GM18873 (cell line): ENCODE measurements around the gene FOXD3.

Experiments
- ATAC-seq: cut with Tn5 transposase; IDR thresholded peaks from one replicate; pipeline ENCODE4 v1.9.1; 2021; ENCODE audit warnings: mild to moderate bottlenecking, moderate library complexity, moderate number of reproducible peaks; ENCODE audit not compliant: unreplicated experiment, low FRiP score

FOXD3 gene

GRCh38 chr1:63322114-63322943 is at the start of gene FOXD3:
TSS of gene FOXD3 (plus strand) at chr1:63322567. CDS start at chr1:63323059, 492 bp downstream.
- no peak for ATAC-seq

- no peak for ATAC-seq
These were observed 49.6 kb upstream of the FOXD3 start for GRCh38 chr1:63272811-63273210.

- ATAC-seq, result no peak
These were observed 48.0 kb upstream of the FOXD3 start for GRCh38 chr1:63274371-63274770.

- no peak for ATAC-seq
These were observed 47.4 kb upstream of the FOXD3 start for GRCh38 chr1:63274979-63275378.

GRCh38 chr1:63276624-63277023 is 45.7 kb upstream of the FOXD3 start:
- ATAC-seq, result no peak

GRCh38 chr1:63277195-63278192 is 44.9 kb upstream of the FOXD3 start:
- ATAC-seq, result no peak

GRCh38 chr1:63281753-63282152 is 40.6 kb upstream of the FOXD3 start:
- ATAC-seq, result no peak

GRCh38 chr1:63289135-63289534 is 33.2 kb upstream of the FOXD3 start:
- ATAC-seq, result no peak

GRCh38 chr1:63294803-63295594 is 27.4 kb upstream of the FOXD3 start:
- ATAC-seq, result no peak

- ATAC-seq, result no peak
These were observed 18.0 kb upstream of the FOXD3 start for GRCh38 chr1:63304410-63304809.

- no peak for ATAC-seq
These were observed 17.3 kb upstream of the FOXD3 start for GRCh38 chr1:63305043-63305442.

GRCh38 chr1:63307196-63307794 is 15.1 kb upstream of the FOXD3 start:
- ATAC-seq, result no peak

GRCh38 chr1:63316598-63316983 is 5.8 kb upstream of the FOXD3 start:
- ATAC-seq, result no peak

- ATAC-seq, result no peak
These were observed 5.2 kb upstream of the FOXD3 start for GRCh38 chr1:63316984-63317816.

GRCh38 chr1:63317817-63318152 is 4.6 kb upstream of the FOXD3 start:
- no peak for ATAC-seq

GRCh38 chr1:63318201-63318979 is 4.0 kb upstream of the FOXD3 start:
- ATAC-seq, result no peak

GRCh38 chr1:63319046-63320021 is 3.0 kb upstream of the FOXD3 start:
- ATAC-seq, result no peak
